HG03135 (cell line): Measurements from ENCODE around the gene CDC42.
"Not testable (repeated sequence)": the region's sequence is repeated elsewhere in the genome, so short reads cannot be mapped to it uniquely, and the experiment has no call there.

ENCODE experiments used
- ATAC-seq: cut with Tn5 transposase; IDR thresholded peaks from one replicate; pipeline ENCODE4 v1.9.1; 2021; ENCODE audit warnings: mild to moderate bottlenecking, moderate library complexity; ENCODE audit not compliant: unreplicated experiment

The CDC42 gene

GRCh38 chr1:22034834-22035233, 17.7 kb upstream of the CDC42 start:
- not testable (repeated sequence) for ATAC-seq

GRCh38 chr1:22037520-22037919, 15.0 kb upstream of the CDC42 start:
- no peak for ATAC-seq

- ATAC-seq: no peak
These were observed 14.5 kb upstream of the CDC42 start for GRCh38 chr1:22038036-22038435.

GRCh38 chr1:22039594-22040285, 12.8 kb upstream of the CDC42 start:
- peak; percentile 91 for ATAC-seq

- no peak for ATAC-seq
These were observed 12.3 kb upstream of the CDC42 start for GRCh38 chr1:22040286-22040623.

GRCh38 chr1:22041505-22041904, 11.0 kb upstream of the CDC42 start:
- ATAC-seq: no peak

GRCh38 chr1:22043198-22043769, 9.2 kb upstream of the CDC42 start:
- no peak for ATAC-seq

- ATAC-seq: no peak
These were observed 7.7 kb upstream of the CDC42 start for GRCh38 chr1:22044690-22045420.

GRCh38 chr1:22045604-22046228, 6.8 kb upstream of the CDC42 start:
- ATAC-seq: no peak

GRCh38 chr1:22048351-22049192, 3.9 kb upstream of the CDC42 start:
- no peak for ATAC-seq

- ATAC-seq: no peak
These were observed 2.2 kb upstream of the CDC42 start for GRCh38 chr1:22050330-22050729.

- ATAC-seq: no peak
These were observed 848 bp upstream of the CDC42 start for GRCh38 chr1:22051607-22052114.

- ATAC-seq: peak; percentile 29
These were observed 730 bp downstream of the CDC42 start for GRCh38 chr1:22053017-22053860.

GRCh38 chr1:22053861-22054770, 1.6 kb downstream of the CDC42 start:
- no peak for ATAC-seq

GRCh38 chr1:22055463-22055862, 3.0 kb downstream of the CDC42 start:
- no peak for ATAC-seq

- no peak for ATAC-seq
These were observed 3.5 kb downstream of the CDC42 start for GRCh38 chr1:22056043-22056442.

GRCh38 chr1:22056936-22057335, 4.4 kb downstream of the CDC42 start:
- no peak for ATAC-seq

- no peak for ATAC-seq
These were observed 5.4 kb downstream of the CDC42 start for GRCh38 chr1:22057861-22058260.
